HG02798 (cell line): Measurements from ENCODE around the gene NOL4L.
"Not testable (repeated sequence)": the region's sequence is repeated elsewhere in the genome, so short reads cannot be mapped to it uniquely, and the experiment has no call there.

Source experiments
- ATAC-seq: cut with Tn5 transposase; IDR thresholded peaks from one replicate; pipeline ENCODE4 v1.9.1; 2021; ENCODE audit warnings: mild to moderate bottlenecking; ENCODE audit not compliant: unreplicated experiment, poor library complexity

Gene NOL4L

DNA sequence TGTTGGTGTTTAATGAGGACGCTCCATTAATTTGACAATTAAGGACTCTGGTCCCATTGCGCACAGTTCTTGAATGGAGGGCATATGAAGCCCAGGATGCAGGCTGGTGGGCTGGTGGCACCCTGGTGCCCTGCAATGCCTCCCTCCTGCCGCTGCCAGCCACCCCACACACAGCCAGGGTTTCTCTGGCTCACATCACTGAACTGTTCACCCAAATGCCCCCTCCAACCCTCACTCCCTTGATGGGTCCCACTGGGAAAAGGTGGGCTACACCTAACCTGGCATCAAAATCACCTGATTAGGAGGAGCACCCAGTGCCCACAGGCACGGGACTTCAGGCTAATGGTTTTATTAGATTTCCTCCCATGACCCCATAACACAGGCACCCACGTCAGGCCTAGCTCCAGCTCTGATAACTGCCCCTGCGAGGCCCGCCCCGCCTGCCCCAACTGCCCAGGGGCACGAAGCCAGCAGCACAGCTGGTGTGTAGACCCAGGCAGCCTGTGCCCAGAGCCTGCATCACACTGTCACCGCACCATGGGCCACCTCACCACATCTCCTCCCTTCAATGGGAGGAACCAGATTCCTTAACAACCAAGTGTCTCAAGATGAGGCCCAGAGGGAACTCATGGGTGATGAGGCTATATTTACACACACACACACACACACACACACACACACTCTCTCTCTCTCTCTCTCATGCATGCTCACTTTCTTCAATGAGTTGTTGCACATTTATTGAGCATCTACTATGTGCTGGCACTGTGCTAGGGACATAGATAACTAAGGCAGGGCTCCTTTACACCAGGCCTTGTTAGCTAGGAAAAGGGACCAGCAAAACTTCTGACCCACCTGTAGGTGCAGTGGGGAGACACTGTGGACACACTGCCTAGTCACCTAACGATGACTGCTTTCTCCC lies 107.3 kb downstream of the NOL4L start:
- no peak for ATAC-seq

DNA sequence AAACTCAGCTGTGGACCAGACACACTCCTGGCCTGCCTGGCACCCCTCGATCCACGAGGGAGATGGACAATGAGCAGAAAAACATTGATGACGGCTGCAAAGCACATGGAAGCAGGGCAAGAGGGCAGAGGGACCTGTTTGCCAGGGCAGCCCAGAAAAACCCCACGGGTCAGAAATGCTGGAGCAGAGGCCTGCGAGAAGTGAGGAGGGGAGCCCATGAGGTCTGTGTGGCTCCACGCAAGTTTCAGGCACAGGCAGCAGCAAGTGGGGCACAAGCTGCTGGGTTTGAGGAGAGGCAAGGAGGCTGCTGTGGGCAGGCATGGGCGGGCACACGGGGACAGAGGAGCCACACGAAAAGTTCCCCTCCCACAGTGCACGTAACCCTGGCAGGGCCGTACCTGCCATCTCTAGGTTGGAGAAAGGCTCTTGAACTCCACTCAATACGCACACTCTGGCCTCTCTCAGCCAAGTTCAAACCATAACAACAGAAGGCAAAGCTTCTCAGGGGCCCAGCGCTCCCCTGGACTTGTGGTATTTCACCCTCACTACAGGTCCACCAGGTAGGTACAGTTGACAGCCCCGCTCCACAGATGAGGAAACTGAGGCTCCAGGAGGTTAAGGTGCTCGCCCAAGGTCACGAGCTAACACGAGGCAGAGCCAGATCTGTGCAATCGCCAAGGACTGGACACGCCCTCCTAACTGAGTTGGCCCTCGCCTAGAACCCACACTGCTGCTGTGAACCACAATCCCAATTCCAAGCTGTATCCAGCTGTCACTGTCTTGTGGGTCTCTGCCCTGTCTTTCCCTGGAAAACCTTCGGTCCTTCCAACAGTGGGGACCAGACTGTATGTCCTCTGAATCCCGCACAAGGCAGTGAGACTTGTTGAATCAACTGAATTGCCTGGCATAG lies 108.2 kb downstream of the NOL4L start:
- no peak for ATAC-seq

DNA sequence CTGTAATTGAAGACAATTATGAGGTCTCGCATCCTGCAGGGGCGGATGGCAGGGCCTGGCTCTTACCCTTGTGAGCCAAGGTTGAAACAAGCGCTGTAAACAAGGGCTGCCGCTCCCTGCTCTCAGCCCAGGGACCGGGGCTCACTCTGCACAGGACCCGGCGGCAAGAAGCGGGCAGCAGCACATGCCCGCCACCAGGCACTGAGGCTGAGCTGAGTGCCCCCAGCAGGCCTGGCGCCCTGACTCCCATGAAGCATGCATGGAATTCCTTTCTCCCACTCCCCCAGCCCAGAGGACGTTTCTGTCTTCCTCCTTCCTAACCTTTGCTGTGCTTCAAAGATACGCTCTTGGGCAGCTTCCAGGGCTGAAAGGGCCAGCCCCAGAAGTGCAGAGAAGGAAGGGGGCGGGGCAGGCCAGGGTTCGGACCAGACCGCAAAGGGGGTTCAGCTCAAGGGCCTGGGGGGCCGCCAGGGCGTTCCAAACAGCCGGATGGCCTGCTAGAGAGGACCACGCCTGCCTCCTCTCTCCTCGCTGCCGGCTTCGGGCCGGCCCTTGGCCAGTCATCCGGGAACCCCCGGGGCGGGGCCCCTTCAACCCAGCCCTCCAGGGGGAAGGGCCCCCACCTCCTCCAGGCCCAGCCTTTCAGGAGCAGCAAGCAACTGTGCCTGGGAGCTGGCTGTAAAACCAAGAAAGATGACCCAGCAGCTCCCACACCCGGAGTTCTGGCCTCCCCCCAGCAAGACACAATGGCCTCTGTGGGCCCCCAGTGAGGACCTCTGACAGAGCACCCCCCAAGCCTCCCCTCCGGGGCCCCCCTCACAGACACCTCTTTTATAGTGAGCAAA lies 109.9 kb downstream of the NOL4L start:
- ATAC-seq: no peak

DNA sequence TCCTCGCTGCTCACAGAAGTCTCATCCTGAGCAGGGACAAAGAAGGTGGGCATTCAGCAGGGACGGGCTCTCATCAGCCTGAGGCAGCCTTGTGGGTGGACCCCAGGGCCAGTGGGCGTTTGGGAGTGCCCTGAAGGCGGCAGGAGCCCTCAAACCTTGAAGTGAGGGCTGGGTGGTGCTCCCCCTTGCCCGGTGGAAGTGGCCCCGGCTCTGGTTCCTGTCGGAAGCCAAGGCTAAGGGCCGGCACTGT lies 110.5 kb downstream of the NOL4L start:
- ATAC-seq: no peak

DNA sequence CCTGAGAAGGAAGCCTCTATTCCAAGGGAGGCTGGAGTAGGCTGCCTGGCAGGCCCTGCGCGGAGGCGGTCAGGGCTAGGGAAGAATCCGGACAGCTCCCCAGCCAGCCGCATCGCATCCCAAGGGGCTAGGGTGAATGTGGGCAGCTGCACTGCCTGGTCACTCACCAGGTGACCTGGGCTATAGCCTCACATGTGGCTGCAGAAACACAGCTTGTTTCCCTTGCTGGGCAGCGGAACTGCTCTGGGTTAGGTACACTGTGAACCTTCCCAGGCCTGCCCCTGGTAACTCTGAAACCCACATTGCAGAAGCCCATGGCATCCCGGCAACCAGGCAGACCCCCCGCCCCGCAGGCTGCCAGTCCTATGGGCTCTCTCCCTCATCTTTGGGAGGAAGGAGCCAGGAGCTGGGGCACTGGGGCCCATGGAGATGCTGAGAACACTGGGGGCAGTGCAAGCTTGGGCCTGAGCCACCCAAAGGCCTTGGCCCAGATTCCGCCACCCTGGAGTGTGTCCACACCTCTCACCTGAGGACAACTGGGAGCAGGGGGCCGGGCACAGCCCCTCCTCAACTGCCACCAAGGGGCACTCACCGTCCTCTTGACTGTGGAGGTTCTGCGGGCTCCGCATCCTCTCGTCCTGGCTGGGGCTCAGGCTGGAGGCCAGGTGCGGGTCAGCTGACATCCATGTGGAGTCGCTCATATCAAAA lies 111.0 kb downstream of the NOL4L start:
- ATAC-seq: no peak

DNA sequence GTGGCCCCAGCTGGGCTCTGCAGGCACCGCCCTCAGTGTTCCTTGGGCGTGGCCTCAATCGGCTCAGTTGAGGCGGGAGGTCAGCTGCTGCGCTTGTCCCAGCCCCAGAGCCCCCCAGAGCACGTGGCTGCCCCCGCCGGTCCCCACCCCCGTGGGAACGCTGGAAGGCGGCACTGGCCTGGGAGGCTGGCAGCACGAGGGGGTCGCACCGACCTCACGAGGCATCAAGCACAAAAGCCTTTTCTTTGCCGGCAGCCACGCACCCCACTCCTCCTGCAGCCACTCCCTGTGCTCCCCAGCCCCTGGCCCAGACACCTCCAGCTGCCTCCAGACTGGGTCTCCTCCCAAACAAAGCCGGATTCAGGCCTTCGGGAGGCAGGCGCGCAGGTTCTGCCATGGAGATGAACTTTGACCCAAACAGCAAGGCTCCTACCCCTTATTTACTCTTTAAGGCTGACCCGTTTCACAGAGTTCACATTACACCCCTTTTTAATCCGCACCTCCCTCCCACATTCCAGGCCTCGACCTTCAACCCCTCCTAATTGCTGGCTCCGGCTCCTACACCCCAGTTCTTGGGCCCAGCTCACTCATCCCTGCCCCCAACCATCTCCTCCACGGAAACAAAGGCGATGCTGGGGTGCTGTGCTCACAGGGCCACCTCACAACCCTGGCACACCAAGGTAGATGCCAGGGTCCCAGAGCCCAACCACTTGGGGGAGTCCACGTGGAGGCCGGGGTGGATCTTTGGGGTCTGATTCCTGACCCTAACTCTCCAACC lies 111.7 kb downstream of the NOL4L start:
- ATAC-seq: no peak

DNA sequence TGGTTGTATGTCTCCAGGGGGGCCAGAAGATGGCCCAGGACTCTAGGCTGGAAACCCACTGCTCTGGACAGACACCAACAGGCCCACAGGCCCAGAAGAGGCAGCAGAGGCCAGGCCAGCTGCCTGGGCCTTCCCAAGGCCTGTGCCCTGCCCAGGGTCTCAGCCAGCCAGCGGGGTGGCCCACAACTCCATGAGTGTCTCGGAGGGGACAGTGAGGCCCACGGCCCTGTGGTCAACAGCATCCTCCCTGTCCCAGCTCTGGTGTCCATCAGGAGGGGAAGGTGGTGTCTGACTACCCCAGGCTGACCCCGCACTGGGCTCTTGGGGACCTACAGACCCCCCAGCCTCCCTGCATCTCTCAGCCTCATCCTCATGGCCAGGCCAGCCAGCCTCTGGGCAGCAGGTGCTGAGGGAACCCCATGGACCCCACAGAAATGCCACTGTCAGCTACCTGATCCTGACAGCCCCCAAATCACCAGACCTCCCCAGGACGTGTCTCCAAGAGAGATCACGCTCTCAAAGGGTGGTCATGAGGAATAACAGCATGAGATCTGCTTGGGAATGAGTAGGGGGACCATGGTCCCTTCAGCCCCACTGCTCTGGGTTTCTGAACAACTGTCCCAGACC lies 112.4 kb downstream of the NOL4L start:
- no peak for ATAC-seq

DNA sequence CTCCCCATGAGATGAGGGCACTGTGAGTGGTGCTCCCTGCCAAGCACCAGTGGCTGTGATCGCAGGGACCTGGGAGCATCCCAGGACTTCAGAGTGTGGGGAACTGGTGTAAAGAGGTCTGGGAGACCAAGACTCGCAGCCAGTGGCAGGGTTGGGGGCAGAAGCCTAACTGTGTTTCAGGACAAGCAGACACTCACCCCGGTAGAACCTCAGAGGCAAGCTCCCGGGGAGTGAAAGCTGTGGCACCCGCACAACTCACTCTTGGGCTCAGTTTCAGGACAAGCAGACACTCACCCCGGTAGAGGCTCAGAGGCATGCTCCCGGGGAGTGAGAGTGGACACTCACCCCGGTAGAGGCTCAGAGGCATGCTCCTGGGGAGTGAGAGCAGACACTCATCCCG lies 114.2 kb downstream of the NOL4L start:
- no peak for ATAC-seq

DNA sequence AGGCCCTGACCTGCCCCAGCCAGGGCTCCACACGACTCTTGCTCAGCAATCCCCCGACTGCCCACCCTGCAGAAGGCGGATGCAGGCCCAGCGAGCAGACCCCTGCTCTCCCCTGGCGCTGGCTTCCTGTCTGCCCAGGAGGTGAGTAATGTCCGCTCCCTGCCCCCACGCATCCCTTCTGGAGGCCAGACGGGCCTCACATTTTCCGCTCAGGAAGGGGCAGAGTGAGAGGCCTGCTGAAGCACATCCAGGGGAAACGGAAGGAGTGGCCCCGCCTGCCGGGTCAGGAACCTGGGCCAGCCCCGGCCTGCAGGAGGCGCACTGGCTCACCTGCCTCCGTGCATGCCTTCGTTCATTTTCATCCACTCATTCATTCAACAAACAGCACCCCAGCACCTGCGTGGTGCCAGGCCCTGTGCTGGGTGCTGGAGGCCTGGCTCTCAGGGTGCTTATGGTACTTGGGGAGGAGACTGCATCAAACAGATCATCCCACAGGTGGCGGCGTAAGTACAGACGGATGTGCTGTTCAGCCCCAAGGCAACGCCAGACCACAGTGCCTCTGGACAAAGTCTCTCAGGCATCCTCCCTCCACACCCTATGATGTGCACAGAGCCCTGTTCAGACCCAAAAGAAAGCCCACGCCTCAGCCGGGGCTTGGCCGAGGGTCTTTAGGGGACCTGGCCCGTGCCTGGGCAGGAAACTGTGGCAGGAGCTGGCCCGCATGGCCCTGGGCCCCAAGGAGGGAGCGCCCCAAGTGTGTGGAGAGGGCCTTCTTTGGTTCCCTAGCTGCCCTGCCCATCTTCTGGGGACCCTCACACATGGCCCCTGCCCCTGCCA lies 114.9 kb downstream of the NOL4L start:
- ATAC-seq: no peak

DNA sequence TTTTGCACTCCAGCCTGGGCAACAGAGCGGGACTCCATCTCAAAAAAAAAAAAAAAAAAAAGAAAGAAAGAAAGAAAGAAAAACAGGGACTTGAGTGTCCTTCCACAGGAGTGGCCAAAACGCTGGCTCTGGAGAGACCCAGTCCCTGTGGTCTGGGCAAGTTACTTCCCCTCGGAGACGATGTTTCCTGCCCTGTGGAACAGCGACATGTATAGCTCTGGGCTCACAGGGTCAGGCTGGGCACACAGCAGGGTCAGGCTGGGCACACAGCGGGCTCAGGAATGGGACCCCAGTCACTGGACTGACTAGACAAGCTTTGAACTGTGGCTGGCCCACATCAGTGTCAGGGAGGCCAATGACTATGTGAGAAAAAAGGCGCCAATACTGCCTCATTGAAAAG lies 116.3 kb downstream of the NOL4L start:
- ATAC-seq: no peak

DNA sequence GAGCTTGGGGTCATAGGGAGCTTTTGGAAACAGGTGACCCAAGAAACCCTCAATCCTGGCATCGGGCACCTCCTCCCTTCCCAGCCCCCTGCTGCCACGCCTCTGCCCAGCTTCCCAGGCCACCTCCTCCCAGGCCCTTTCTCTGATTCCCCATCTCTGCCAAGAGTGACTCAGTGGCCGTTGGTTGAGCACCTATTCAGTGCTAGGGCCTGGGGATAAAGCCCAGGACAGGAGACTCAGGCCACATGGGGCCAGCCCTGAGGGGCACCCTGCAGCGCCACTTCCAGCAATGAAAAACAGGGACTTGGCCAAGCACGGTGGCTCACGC lies 116.9 kb downstream of the NOL4L start:
- no peak for ATAC-seq

DNA sequence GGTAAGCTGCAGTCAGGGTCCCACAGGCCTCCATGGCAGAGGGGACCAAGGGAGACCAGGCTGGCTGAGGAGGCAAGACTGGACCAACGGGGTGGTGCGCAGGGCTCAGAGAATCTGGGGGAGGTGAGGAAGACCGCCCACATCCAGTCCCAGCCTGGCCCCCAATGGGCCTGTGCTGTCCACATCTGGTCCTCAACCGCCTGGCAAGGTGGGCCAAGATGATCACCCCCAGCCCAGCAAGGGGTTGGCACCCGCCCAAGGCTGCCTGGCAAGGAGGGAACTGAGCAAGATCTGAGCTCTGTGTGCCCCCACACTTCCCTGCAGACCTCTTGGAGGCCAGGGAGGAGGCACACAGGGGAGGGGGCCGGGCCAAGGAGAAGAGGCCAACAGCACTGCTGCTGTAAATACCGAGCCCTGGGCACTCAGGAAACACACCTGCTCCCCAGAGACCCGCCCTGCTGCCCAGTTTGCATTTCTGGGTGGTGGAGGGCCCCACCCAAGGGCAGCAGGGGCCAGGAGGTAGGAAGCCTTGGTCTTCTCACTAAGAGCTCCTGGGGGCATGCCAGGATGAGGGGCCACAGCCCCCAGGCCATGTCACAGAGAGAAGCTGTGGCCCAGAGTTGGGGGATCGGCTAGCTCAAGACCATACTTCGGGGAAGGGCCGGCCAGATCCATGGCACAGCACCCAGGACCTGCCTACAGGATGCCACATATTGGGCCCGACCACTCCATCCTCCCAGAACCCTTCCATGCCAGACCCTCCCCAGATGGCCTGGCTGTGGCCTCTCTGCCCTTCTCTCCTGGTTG lies 117.4 kb downstream of the NOL4L start:
- no peak for ATAC-seq

DNA sequence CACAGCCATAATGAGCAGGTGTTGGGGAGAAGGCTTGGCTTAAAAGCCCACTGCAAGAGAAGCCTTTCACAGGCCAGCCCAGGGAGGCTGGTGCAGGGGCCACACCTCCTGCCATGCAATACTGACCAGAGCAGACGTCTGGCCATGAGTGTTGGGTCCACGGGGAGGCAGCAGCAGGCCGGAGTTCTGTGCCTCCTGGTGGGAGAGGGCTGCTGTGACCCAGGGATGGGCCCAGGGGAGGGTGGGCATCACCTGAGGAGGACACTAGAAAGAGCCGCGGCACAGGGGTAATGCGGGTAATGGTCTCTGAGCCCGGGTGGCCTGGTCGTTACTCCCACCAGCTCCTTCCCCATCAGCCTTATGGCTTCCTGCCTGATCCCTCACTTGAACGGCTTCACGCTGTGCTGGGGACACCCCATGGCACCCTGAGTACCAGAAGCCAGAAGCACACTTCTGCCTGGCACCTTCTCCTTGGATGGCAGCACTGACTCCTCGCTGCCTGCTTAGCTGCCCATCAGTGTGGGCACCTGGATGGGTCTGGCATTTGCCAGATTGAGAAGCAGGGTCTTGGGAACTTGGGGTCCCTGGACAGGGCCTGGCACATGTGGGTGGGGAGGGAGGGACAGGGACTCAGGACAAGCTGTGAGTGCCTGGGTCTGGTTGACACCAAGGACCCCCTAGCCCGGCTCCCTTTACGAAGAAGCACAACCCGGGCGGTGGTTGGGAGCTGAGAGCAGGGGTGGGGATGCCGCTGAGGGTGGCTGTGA lies 118.2 kb downstream of the NOL4L start:
- no peak for ATAC-seq

DNA sequence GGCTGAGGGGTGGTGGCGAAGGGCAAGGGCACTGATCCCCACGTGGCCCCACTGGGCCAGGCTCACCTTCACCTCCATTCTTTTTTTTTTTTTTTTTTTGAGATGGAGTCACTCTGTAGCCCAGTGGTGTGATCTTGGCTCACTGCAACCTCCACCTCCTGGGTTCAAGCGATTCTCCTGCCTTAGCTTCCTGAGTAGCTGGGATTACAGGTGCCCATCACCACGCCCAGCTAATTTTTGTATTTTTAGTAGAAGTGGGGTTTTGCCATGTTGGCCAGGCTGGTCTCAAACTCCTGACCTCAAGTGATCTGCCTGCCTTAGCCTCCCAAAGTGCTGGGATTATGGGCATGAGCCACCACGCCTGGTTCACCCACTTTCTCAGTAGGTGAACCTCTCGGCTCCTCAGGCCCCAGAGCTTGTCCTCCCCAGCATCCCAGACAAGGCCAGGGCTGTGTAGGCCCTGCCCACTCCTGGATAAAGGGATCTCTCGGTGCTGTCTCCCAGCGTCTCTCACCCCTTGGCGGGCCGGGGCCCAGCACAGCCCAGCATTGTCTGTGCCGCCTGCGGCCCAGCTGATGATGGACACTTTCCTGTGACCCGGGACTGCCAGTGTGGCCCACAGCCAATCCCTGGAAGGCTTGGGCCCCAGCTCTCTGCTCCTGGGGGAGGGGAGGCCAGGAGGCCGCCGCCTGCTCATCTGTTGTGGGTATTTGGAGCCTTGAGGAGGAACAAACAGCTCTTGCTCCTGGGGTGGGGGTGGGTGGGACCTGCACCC lies 119.0 kb downstream of the NOL4L start:
- not testable (repeated sequence) for ATAC-seq

DNA sequence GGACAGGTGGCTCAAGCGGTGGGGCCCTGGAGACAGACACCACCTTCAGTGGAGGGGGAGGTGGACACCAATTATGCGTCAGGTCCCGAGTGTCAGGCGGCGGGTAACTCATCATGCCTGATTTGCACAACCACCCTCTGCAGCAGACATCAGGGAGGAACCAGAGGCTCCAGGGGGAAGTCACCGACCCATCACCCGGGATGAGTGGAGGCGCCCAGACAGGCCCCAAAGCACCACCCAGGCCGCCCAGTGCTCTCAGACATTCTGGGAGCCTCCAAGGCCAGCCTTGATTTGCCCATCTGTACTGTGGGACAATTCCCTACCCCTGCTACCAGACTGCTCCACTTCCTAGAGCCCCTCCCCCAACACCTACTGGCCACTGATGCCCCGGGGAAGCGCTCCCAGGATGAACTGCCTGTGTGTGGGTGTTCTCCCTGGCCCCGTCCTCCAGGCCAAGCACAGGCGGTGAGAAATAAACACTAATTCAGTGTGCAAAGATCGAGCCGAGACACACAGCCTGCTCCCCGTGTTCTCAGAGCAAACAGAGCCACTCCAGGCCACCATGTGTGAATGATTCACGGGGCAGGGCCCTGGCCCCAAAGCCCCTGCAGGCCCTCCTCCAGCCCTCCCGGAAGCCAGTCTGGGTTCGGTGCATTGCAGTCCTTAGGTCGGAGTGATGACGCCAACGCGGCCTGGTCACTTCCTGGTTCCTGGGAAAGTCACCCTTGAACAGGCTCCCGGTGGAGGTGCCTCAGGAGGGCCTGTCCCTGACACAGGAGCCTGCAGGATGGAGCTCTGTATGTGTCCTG lies 119.8 kb downstream of the NOL4L start:
- no peak for ATAC-seq
